ENCODE results near the gene GKN1. TPM values are rescaled to one million over a fixed set of nuclear protein-coding genes. Genes with fewer than 3 reads are reported as not detected.
"Not testable (repeated sequence)": the region's sequence is repeated elsewhere in the genome, so short reads cannot be mapped to it uniquely, and the experiment has no call there.

Gene GKN1
- total and polyA plus RNA-seq, 2 experiments from 2014 or later, result not detected

- DNase-seq (ENCODE audit: low read depth in 1 of 2, low spot score in 1 of 2), result peak; percentile 74 to 75
- no peaks in the 10 kb centered on the region for H3K27me3 ChIP-seq
- no peaks in the 10 kb centered on the region for H3K36me3 ChIP-seq
- no peaks in the 10 kb centered on the region for H3K4me1 ChIP-seq (ENCODE audit: low read depth)
- no peaks in the 10 kb centered on the region for H3K9me3 ChIP-seq (ENCODE audit: low read depth)
- H3K27ac ChIP-seq, result no peak overlapping the region
- H3K4me3 ChIP-seq, result no peak overlapping the region
- TF ChIP-seq CTCF (IDR thresholded peaks at IDR 0.05; ENCODE audit: low read depth, low read length), result peak; percentile 76
Observed at GRCh38 chr2:68943581-68944568, 30.6 kb upstream of the GKN1 start.

GRCh38 chr2:68946117-68946516, 28.3 kb upstream of the GKN1 start:
- Histone ChIP-seq H3K4me3 (no peak overlapping the region), H3K36me3 (no peaks in the 10 kb centered on the region), H3K27me3 (no peaks in the 10 kb centered on the region), H3K4me1 (ENCODE audit: low read depth) (no peaks in the 10 kb centered on the region), H3K9me3 (ENCODE audit: low read depth) (no peaks in the 10 kb centered on the region), H3K27ac (no peak overlapping the region)
- DNase-seq (ENCODE audit: low read depth in 1 of 2, low spot score in 1 of 2), result no peak
- TF ChIP-seq CTCF (IDR thresholded peaks at IDR 0.05; ENCODE audit: low read depth, low read length), result no peak

GRCh38 chr2:68948710-68949109, 25.7 kb upstream of the GKN1 start:
- no peak for TF ChIP-seq CTCF (IDR thresholded peaks at IDR 0.05; ENCODE audit: low read depth, low read length)
- no peak overlapping the region for H3K27ac ChIP-seq
- H3K36me3 ChIP-seq, result no peaks in the 10 kb centered on the region
- H3K27me3 ChIP-seq, result no peaks in the 10 kb centered on the region
- no peak for DNase-seq (ENCODE audit: low read depth in 1 of 2, low spot score in 1 of 2)
- no peaks in the 10 kb centered on the region for H3K4me1 ChIP-seq (ENCODE audit: low read depth)
- H3K4me3 ChIP-seq, result no peak overlapping the region
- no peaks in the 10 kb centered on the region for H3K9me3 ChIP-seq (ENCODE audit: low read depth)

- Histone ChIP-seq H3K27ac (no peak overlapping the region), H3K4me3 (no peak overlapping the region), H3K9me3 (ENCODE audit: low read depth) (no peaks in the 10 kb centered on the region), H3K27me3 (no peaks in the 10 kb centered on the region), H3K4me1 (ENCODE audit: low read depth) (no peaks in the 10 kb centered on the region), H3K36me3 (no peaks in the 10 kb centered on the region)
- no peak for TF ChIP-seq CTCF (IDR thresholded peaks at IDR 0.05; ENCODE audit: low read depth, low read length)
- peak in 1 of 2 donors; percentile 15 for DNase-seq (ENCODE audit: low read depth in 1 of 2, low spot score in 1 of 2)
Observed at GRCh38 chr2:68951899-68952298, 22.5 kb upstream of the GKN1 start.

GRCh38 chr2:68952887-68953521, 21.4 kb upstream of the GKN1 start, which contains the start of gene GKN2:
TSS of gene GKN2 (minus strand) at chr2:68952893. CDS start at chr2:68952861, 32 bp downstream.
- Histone ChIP-seq H3K9me3 (ENCODE audit: low read depth) (no peaks in the 10 kb centered on the region), H3K4me3 (no peak within 1 kb of the TSS), H3K27ac (no peak within 1 kb of the TSS), H3K27me3 (no peaks in the 10 kb centered on the region), H3K36me3 (no peaks in the 10 kb centered on the region), H3K4me1 (ENCODE audit: low read depth) (no peaks in the 10 kb centered on the region)
- TF ChIP-seq CTCF (IDR thresholded peaks at IDR 0.05; ENCODE audit: low read depth, low read length), result no peak
- no peak for DNase-seq (ENCODE audit: low read depth in 1 of 2, low spot score in 1 of 2)

GRCh38 chr2:68955432-68955831, 19.0 kb upstream of the GKN1 start:
- H3K27me3 ChIP-seq; H3K4me3 ChIP-seq; DNase-seq (ENCODE audit: low read depth in 1 of 2, low spot score in 1 of 2); H3K27ac ChIP-seq; H3K9me3 ChIP-seq (ENCODE audit: low read depth); H3K36me3 ChIP-seq; H3K4me1 ChIP-seq (ENCODE audit: low read depth): not testable (repeated sequence)
